Stimulated activated CD8-positive, alpha-beta memory T cell treated with anti-CD3 and anti-CD28 coated beads, Interleukin-12 subunit alpha, Interleukin-12 subunit beta, amount 100 ng/mL, for 4 hours (primary cell): Measurements from ENCODE around the gene KLHL6.

ENCODE experiments used
- DNase-seq: peaks from one replicate; pipeline ENCODE4 v3.0.0-alpha.2; 2020; ENCODE audit warnings: low read depth

KLHL6 gene

DNA sequence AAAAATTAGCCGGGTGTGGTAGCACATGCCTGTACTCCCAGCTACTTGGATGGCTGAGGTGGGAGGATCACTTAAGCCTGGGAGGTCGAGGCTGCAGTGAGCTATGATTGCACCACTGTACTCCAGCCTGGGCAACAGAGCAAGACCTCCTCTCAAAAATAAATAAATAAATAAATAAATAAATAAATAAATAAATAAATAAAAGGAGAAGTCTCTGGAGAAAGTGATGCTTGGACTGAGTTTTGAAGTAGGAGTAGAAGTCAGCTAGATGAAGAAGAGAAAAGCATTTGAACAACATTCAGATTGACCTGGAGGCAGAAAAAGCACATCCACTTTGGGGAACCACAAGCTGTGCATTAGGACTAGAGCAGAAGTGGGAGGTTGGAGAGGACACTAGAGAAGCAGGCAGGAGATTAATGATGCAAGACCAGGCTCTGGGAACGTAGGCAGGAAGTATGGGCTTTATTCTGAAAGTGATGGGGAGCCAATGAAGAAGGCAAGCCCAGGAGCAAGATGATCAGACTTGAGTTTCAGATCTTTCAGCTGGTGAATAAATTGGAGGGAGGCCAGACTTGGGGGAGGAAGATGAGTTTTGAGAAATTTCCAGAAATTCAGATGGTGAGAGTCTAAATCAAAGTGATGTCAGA is 48.7 kb downstream of the KLHL6 start:
- DNase-seq: no peak

DNA sequence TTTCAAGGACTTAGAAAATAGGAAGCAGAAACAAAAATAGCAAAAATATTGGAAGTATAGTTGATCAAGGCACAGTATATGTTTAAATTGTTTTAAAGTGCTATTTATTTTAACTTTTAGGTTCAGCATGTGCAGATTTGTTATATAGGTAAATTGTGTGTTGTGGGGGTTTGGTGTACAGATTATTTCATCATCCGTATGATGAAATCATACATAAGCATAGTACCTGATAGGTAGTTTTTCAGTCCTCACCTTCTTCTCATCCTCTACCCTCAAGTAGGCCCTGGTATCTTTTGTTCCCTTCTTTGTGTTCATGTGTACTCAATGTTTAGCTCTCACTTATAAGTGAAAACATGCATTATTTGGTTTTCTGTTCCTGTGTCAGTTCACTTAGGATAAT is 50.9 kb downstream of the KLHL6 start:
- DNase-seq: no peak

DNA sequence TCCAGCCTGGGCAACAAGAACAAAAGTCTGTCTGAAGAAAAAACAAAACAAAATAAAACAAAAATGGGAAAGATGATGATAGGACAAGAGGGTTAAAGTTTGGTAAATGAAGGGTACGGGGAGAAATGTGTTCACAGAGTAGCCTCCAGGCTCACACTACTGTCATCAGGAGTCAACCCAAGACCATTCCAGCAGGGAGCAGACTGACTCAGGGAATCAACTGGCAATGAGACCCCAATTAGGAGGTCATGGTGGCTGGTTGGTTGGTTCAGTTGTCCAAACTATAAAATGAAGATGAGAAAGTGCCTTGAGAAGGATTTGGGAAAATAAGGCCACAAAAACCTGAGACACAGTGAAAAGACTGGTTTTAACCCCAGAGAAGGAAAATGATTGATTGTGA is 51.8 kb downstream of the KLHL6 start:
- DNase-seq: no peak

DNA sequence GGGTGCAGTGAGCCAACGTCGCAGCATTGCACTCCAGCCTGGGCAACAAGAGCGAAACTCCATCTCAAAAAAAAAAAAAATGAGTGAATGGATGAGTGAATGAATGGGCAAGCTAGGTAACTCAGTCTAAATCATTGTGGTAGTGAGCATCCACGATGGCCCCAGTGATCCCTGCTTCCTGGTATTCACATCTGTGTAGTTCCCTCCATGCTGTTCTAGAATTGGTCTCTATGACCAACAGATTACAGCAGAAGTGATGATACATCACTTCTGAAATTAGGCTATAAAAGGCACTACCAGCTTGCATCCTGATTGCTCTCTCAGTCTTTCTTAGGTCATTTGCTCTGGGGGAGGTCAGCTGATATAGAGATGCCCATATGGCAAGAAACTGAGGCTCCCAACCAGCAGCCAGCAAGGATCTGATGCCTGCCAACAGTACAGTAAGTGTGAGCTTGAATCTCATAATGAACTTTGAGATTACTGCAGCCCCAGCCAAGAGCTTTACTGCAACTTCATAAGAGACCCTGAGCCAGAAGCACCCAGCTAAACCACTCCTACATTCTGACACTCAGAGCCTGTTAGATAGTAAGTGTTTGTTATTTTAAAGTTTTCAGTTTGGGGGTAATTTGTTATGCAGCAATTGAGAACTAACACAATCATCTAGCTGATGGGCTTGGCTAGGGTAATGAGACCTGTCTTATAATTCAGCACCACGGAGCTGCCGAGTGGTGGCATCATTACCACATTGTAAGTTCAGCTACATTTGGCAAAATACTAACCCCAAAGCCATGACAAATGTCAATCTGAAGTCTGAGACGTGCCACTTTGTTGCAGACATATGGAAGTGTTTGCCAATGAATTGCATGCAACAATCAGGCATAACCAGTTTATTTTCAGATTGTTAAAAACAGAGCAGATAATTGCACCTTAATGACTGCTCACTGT is 53.0 kb downstream of the KLHL6 start:
- DNase-seq: no peak

DNA sequence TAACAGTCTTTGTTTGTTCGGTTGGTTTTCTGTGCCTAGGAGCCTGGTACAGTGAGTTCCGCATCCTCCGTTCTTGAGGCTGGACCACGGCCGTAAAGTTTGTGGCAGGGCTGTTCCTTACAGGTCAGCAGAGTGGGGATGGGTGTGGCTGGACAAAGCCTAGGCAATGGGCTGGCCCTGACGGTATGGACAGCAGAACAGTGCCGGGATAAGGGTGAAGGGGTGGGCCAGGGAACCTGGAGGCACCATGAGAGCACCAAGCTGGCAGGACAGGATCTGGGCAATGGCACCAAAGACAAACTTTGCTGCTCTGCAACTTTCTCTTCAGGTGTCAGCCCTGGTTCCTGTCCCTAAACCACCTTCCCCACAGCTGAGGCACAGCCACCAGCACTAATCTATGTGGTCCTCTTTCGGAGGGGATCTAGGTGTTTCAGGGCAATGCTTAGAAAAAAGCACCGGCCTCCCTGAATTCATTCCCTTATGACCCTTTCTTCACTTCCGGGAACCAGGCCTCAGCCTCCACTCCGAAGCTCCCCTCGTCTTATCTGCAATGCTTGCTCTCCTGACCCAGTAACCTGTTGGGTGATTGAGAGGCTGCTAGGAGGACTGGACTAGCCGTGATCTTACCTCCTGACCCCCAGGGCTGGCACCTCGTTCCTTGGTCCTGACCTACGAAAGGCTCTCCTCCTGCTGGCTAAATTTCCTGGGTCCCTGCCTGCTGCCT is 54.4 kb downstream of the KLHL6 start:
- no peak for DNase-seq

DNA sequence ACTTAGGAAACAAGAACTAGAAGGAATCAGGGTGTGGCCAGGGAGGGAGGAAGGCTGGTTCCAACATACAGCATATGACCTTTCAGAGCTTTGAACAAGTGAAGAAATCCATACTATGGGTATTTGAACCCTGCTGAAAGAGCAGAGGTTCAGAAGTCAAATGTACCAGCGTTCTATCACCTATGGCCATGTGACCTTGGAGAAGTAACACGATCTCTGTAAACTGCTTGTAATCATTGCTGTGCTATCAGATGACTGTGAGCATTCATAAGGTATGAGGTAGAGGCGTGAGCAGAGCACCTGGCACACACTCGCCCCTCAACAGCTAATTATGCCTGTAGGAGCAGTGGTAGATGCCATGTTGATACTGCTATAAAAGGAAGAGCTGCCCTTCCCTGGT is 55.2 kb downstream of the KLHL6 start:
- no peak for DNase-seq

DNA sequence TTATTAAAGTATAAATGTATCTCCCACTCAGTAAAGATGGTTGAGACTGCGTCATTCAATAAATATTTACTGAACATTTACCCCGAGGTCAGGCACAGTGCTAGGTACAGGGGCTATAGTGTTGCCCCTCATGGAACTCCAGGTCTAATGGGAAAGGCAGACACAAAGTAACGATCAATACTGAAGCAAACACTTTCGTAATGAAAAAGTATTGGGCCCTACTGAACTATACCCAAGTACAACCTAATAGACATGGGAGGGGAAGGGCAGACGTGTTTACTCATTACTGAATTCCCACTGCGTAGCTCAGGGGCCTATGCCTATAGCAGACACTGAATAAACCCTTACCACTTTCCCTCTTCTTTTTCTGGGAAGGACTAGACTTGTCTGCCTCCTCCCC is 56.9 kb downstream of the KLHL6 start:
- DNase-seq: no peak

DNA sequence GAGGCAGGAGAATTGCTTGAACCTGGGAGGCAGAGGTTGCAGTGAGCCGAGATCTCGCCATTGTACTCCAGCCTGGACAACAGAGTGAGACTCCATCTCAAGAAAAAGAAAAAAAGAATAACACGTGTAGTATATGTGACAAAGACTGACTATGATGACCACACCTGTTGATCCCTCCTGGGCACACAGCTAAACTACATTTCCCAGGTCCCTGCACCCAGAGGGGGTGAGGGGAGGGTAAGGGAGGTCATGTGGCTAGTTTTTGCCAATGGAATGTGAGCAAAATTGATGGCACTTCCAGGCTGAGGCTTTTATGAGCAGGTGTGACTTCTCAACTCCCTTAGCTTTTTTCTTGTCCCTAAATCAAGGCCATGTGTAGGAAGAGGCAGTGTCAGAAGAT is 58.2 kb downstream of the KLHL6 start:
- DNase-seq: no peak

DNA sequence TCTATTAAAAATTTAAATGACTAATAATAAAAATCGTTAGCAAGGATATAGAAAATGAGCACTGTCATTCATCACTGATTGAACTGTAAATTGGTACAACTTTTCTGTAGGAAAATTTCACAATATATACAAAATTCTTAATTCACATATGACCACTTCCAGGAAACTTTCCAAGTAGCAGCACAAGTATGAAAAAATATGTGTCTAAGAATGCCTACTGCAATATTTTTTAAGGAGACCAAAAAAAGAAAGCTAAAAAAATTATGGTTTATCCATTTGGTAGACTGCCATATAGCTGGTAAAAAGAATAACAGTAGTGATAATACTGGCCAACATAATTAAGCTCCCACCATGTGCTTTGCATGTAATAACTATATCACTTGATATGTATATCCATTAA is 59.2 kb downstream of the KLHL6 start:
- no peak for DNase-seq

DNA sequence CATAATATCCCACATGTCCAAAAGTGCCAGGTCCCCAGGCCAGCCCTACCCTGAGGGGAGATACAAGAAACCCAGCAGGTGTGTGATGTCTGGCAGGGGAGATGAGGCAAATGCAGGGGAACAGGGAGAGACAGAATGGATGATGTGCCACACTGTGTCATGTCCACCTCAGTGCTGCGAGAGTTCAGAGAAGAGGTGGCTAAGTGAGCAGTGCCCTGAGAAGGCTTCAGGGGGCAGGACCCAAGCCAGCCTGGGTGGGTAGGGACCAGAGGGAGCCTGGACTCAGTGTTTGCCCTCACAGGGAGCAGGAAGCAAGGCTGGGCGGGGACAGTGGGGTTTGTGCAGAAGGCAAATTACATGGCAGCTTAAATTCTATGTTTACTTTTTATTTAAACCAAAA is 61.2 kb downstream of the KLHL6 start:
- no peak for DNase-seq

DNA sequence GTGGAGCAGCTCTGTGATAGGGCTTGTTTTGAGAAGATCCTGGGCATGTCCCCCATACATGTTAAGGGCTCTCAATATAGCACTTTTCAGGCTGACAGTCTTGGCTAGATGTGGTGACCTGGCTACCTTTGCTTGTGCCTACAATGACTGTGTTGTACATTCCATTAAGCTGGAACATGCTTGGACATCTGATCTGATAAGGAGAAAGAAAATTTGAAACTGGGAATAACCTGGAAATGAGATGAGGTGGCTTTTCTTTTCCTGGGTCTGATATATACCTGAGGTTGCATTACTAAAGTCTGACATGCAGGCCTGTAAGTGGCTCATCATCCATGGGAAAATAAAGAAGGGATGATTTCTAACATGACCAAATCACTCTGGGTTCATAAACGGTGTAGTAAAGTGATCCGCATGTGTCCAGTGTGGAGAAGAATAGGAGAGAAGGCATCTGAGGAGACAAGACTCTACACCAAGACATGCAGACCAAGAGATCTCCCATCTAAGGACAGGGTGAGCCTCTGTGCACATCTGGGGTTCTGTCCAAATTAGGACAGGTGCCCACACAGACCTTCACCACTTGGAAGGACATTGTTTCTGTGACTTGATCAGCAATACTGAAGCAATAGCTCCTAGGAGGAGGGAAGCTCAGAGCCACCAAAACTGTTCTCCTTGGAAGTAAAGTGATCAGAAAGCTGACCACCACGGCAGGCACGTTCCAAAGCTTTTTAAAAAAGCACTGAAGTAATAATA is 62.0 kb downstream of the KLHL6 start:
- DNase-seq: no peak

DNA sequence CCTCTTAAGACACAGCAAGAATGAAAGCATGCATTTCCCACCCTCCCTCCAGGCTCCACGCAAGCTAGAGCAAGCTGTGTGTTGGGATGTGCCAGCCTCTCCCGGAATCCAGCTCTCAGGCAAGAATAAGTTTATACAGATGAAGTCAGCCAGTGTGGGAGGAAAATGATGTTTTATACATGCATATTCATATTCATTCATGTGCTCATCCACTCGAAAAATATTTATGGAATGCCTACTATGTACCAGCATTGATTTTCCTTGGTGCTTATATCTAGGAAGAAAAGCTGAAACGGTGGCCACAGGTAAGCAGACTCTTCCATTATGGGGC is 62.7 kb downstream of the KLHL6 start:
- no peak for DNase-seq

DNA sequence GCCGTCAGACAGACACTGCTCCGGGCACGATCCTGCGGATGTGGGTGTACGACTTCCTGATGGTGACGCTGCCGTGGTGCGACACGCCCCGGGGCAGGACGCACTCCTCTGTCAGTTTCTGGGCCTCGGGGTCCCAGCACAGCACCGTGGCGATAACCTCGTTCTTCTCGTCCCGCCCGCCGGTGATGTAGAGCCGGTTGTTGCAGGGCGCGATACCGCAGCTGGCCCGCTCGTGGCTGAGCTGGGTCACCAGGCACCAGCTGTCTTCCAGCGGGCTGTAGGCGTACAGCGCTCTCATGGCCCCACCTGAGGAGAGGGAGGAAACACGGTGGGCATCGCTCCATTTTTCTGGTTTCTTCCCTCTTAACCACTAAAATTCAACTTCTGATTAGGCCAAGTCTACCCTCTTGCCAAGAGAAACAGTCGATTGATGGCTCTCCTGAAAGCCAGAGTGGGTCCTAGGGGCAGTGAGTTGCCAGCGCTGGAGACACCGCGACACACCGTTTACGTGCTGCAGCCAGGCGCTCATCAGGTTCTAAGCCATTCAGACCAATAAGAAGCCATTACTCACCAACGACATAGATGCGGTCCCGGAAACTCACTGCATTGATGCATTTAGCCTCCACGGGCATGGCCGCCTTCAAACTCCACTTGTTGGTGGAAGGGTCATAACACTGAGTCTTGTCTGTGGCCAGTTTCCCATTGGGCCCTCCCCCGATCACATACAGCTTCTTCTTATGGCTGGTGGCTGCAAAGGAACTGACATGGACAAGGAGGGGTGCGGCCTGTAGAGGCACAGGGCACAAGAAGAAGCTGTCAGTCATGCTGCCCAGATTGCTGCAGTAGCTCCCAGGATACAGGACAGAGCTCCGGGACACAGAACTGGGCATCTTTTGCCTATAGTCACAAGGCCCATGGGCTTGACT is 63.3 kb downstream of the KLHL6 start:
- no peak for DNase-seq

DNA sequence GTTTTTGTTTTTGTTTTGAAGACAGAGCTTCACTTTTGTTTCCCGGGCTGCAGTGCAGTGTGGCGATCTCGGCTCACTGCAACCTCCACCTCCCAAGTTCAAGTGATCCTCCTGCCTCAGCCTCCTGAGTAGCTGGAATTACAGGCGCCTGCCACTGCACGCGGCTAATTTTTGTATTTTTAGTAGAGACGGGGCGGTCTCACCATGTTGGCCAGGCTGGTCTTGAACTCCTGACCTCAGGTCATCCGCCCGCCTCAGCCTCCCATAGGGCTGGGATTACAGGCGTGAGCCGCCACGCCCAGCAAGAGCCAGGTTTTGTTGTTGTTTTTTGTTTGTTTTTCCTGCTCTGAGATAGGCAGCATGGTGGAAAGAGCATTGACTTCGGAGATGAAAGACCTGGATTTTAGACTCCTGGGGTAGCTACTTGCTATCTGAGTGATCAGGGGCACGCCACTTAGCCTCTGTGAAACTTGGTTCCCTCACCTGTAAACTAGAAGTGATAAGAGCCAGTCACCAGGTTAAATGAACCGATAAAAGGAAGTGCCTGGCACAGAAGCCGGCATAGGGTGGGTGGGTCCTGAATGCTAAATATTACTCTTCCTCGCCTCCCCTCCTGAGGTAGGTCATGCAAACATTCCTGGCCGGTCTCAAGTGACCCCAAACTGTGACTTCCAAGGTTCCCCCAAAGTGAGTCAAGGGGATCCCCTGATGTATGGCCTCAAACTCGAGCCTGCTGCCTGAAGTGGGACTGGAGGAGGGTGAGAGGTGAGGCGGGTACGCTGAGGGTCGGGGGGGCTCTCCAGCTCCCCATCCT is 64.2 kb downstream of the KLHL6 start:
- DNase-seq: no peak

DNA sequence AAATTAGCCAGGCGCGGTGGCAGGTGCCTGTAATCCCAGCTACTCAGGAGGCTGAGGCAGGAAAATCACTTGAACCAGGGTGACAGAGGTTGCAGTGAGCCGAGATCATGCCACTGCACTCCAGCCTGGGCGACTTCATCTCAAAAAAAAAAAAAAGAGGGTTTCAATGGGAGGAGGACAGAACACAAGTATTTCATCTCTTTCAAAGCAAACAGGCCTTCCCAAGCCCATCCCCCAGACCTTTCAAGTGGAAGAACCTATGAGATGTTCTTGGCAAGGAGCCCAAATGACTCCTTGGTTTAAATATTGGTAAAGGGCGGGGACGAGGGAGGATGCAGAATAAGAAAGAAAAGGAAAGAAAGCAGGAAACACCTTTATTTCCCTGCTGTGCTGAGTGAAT is 64.9 kb downstream of the KLHL6 start:
- no peak for DNase-seq

DNA sequence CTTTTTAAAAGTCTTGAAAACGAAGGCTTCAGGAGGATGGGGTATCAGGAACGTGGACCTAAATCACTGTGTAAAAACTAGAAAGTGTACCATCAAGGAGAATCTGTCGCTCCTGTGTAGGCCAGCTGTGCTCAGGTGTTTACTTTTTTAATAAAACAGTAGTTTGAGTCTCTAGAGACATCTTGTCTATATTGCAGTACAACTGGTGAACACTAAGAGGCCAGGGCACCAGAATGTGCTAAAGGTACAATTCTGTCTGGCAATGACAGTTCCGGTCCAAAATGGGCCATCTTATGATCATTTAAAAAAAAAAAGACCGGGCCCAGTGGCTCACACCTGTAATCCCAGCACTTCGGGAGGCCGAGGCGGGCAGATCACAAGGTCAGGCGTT is 65.3 kb downstream of the KLHL6 start:
- no peak for DNase-seq

DNA sequence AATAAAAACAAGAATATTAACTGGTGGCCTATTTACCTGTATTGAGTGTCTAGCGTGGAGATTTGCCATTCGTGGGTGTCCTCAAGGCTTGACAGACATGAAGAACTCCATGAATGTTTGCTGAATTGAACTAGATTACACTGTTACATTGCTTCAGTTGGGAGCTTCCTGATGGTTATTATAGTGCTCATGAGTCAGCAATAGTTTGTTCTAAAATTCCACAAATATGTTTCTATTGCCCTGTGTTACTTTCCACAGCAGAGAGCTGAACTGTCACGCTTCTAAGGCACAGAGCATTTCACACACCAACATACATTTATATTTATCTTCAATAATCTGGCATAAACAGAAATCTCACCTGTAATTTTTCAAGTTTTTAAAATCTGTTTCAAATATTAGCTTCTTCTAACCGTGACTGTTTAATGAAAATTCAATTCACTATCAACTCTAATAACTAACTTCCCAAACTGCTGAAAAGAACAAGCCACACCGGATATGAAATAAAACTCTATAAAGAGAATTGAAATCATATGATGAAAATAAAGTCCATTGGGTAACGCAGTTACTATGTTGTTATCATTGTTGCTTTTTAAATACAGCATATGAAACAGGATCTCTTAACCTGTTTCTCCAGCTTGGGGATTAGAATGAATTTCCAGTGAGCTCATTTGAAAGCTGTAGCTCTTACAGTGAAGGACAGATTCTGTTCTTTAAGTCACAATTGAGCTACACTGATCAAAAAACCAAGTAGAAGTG is 65.9 kb downstream of the KLHL6 start:
- DNase-seq: no peak

DNA sequence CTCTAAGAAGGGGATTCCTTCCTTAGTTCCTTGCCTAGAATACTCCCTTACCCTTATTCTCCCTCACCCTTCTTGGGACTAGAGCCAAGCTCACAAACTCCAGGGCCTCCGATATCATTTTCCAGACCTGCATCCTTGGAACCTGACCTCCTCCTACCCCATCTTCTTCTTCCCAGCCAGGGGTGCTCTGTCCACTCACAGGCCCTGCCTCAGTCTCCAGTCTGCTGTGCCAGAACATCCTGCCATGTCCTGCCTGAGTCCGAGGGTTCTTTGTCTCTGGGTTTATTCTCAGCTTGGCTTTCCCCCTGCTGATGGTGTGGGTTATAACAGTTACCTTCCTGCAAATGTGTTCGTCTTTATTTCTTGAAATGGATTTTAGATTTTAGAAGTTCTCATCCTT is 67.2 kb downstream of the KLHL6 start:
- DNase-seq: no peak

DNA sequence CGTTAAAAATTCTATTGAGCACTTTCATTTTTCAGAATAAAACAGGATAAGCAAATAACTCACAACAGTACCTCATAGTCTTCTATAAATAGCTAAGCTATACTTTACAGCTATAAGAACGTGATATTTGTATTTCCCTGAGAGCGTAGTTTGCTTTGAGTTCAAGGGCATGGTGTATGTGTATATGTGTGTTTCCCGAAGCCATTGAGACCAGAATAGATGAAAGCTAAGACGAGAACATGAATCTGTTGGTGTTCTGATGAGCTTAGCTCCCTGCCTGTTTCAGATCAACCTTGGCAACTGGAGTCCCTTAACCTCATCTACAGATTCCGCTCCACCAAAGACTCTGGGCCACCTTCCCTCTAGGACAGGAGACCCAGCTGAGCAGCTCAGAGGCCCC is 67.6 kb downstream of the KLHL6 start:
- DNase-seq: no peak

DNA sequence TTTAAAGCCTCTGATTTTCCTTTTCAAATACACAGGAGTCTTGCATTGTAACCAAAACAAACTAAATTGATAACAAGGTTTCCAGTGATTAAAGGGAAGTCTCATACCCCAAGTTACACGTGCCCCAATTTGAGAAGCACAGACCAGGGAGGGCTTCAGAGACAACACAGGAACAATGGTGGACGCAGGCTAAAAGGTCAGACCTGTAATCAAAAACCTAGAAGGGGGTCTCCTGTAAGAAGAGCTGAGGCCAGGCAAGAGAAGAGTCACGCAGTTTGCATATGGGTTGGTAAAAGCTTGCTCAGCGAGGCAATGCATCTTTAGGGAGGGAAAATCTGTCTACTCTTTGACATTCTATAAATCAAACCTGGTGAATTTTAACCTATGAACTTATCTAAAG is 68.5 kb downstream of the KLHL6 start:
- DNase-seq: no peak
